Trophoblast cell (in vitro differentiated cells and primary cell): ENCODE results near the gene ENPP1. TPM values are rescaled to one million over a fixed set of nuclear protein-coding genes. Genes with fewer than 3 reads are reported as not detected.

ENCODE experiments used
- DNase-seq, 2 donors: peaks; one replicate each; pipeline ENCODE4 v3.0.0-alpha.2; 2016
- H2AFZ ChIP-seq: 2 replicates; pipeline ENCODE4 v1.6.1; 2013; ENCODE audit warnings: low read length, moderate library complexity, mild to moderate bottlenecking; ENCODE audit not compliant: insufficient read depth, poor library complexity
- H2AK5ac ChIP-seq: 2 replicates; pipeline ENCODE4 v1.6.1; 2013; ENCODE audit warnings: mild to moderate bottlenecking, low read length
- H2BK120ac ChIP-seq: 2 replicates; pipeline ENCODE4 v1.6.1; 2013; ENCODE audit warnings: low read length, mild to moderate bottlenecking, moderate library complexity; ENCODE audit not compliant: insufficient read depth, poor library complexity
- H2BK12ac ChIP-seq: 2 replicates; pipeline ENCODE4 v1.6.1; 2013; ENCODE audit warnings: mild to moderate bottlenecking, low read length, moderate library complexity
- H2BK5ac ChIP-seq: 2 replicates; pipeline ENCODE4 v1.6.1; 2013; ENCODE audit warnings: low read length, low read depth, moderate library complexity, mild to moderate bottlenecking; ENCODE audit not compliant: poor library complexity
- H3K14ac ChIP-seq: 2 replicates; pipeline ENCODE4 v1.6.1; 2013; ENCODE audit warnings: mild to moderate bottlenecking, low read length
- H3K18ac ChIP-seq: 2 replicates; pipeline ENCODE4 v1.6.1; 2013; ENCODE audit warnings: mild to moderate bottlenecking, low read length
- H3K23ac ChIP-seq: 2 replicates; pipeline ENCODE4 v1.6.1; 2013; ENCODE audit warnings: low read length
- H3K27ac ChIP-seq: 2 replicates; pipeline ENCODE4 v1.5.1; 2013; ENCODE audit warnings: low read depth, mild to moderate bottlenecking, inconsistent platforms, low read length, moderate library complexity
- H3K27me3 ChIP-seq: 2 replicates; pipeline ENCODE4 v1.6.1; 2013; ENCODE audit warnings: inconsistent platforms, mild to moderate bottlenecking, low read length, moderate library complexity; ENCODE audit not compliant: insufficient read depth
- H3K36me3 ChIP-seq, 2 experiments: 1 replicate in 1 of 2; 2 replicates in 1 of 2; pipeline ENCODE4 v1.6.1; 2013; ENCODE audit warnings: low read length in 2 of 2, mild to moderate bottlenecking in 2 of 2, moderate library complexity in 1 of 2; ENCODE audit not compliant: insufficient read depth in 2 of 2, control insufficient read depth in 1 of 2
- H3K4ac ChIP-seq: 2 replicates; pipeline ENCODE4 v1.6.1; 2013; ENCODE audit warnings: low read depth, mild to moderate bottlenecking, low read length, moderate library complexity
- H3K4me1 ChIP-seq, 2 experiments: 1 replicate in 1 of 2; 2 replicates in 1 of 2; pipeline ENCODE4 v1.6.1; 2013; ENCODE audit warnings: low read length in 2 of 2, mild to moderate bottlenecking in 2 of 2, moderate library complexity in 1 of 2; ENCODE audit not compliant: insufficient read depth in 2 of 2, control insufficient read depth in 1 of 2
- H3K4me2 ChIP-seq: 2 replicates; pipeline ENCODE4 v1.6.1; 2013; ENCODE audit warnings: inconsistent platforms, mild to moderate bottlenecking, low read length, moderate library complexity
- H3K4me3 ChIP-seq: 2 replicates; pipeline ENCODE4 v1.5.1; 2013; ENCODE audit warnings: mild to moderate bottlenecking, low read depth, low read length, inconsistent platforms
- H3K79me1 ChIP-seq: one replicate; pipeline ENCODE4 v1.6.1; 2013; ENCODE audit warnings: low read length
- H3K79me2 ChIP-seq: 2 replicates; pipeline ENCODE4 v1.6.1; 2013; ENCODE audit warnings: low read length, mild to moderate bottlenecking; ENCODE audit not compliant: control insufficient read depth, insufficient read depth, poor library complexity
- H3K9ac ChIP-seq: 2 replicates; pipeline ENCODE4 v1.6.1; 2013; ENCODE audit warnings: mild to moderate bottlenecking, low read length
- H3K9me3 ChIP-seq: 2 replicates; pipeline ENCODE4 v1.6.1; 2013; ENCODE audit warnings: low read depth, mild to moderate bottlenecking, control low read depth, inconsistent platforms, low read length; ENCODE audit not compliant: insufficient read depth
- H4K12ac ChIP-seq: 2 replicates; pipeline ENCODE4 v1.6.1; 2013; ENCODE audit warnings: low read depth, mild to moderate bottlenecking, low read length, moderate library complexity
- H4K8ac ChIP-seq: 2 replicates; pipeline ENCODE4 v1.6.1; 2013; ENCODE audit warnings: low read depth, mild to moderate bottlenecking, low read length, moderate library complexity
- H4K91ac ChIP-seq: one replicate; pipeline ENCODE4 v1.6.1; 2013; ENCODE audit warnings: low read depth, mild to moderate bottlenecking, low read length, moderate library complexity
- WGBS: extraction: QIAGEN DNeasy Blood & Tissue Kit; methylation state at CpG from one replicate; pipeline ENCODE4 v1.1.7; 2013; ENCODE audit warnings: missing lambda C conversion rate; ENCODE audit not compliant: insufficient read length, insufficient coverage; ENCODE audit errors: extremely low coverage; 5-methylcytosine and 5-hydroxymethylcytosine counted together
- polyA plus RNA-seq: library from polyadenylated mRNA; stranded (reverse); fragments of 200-250 nt; gene quantifications from 2 replicates; pipeline ENCODE4 v1.2.3, GENCODE V29; 2013

Gene ENPP1
- 8.5 and 9.0 TPM in 2 replicates for polyA plus RNA-seq

GRCh38 chr6:131807644-131808459 lies at the start of gene ENPP1:
ENPP1 (plus strand) TSS chr6:131808020; CDS start chr6:131808036, 16 bp downstream.
- peak within 1 kb of the TSS; percentile 30 for H2BK120ac ChIP-seq
- H2BK5ac ChIP-seq = no peak within 1 kb of the TSS
- peak in 1 of 2 donors; percentile 33 for DNase-seq
- no peaks in the 10 kb centered on the region for H3K4me1 ChIP-seq
- peak within 1 kb of the TSS; percentile 36 for H4K12ac ChIP-seq
- no peak within 1 kb of the TSS for H2AK5ac ChIP-seq
- H3K23ac ChIP-seq = no peak within 1 kb of the TSS
- H3K27me3 ChIP-seq = no peaks in the 10 kb centered on the region
- H3K4me2 ChIP-seq = peak within 1 kb of the TSS; percentile 79
- peak within 1 kb of the TSS; percentile 35 for H3K18ac ChIP-seq
- peaks cover 4% of the 10 kb centered on the region for H3K79me1 ChIP-seq
- H3K9me3 ChIP-seq = no peaks in the 10 kb centered on the region
- H4K8ac ChIP-seq = peak within 1 kb of the TSS; percentile 47
- peak within 1 kb of the TSS; percentile 24 for H3K14ac ChIP-seq
- peaks cover 2% of the 10 kb centered on the region for H3K79me2 ChIP-seq
- H3K9ac ChIP-seq = peak within 1 kb of the TSS; percentile 65
- peak within 1 kb of the TSS; percentile 38 for H4K91ac ChIP-seq
- H3K4me3 ChIP-seq = peak within 1 kb of the TSS; percentile 75
- WGBS = no CpG with 5 or more reads among the region's 99 CpGs
- no peaks in the 10 kb centered on the region for H3K36me3 ChIP-seq
- peak within 1 kb of the TSS; percentile 91 for H2AFZ ChIP-seq
- no peak within 1 kb of the TSS for H3K27ac ChIP-seq
- no peak within 1 kb of the TSS for H3K4ac ChIP-seq
- no peak within 1 kb of the TSS for H2BK12ac ChIP-seq

- Histone ChIP-seq H3K4me2 (no peak overlapping the region), H3K18ac (no peak overlapping the region), H4K12ac (no peak overlapping the region), H3K4me1 (no peaks in the 10 kb centered on the region), H4K91ac (no peak overlapping the region), H3K9ac (no peak overlapping the region), H2BK5ac (no peak overlapping the region), H2AK5ac (no peak overlapping the region), H2BK120ac (no peak overlapping the region), H3K14ac (no peak overlapping the region), H3K9me3 (no peaks in the 10 kb centered on the region), H3K27me3 (no peaks in the 10 kb centered on the region), H3K36me3 (no peaks in the 10 kb centered on the region), H3K23ac (no peak overlapping the region), H3K79me2 (no peaks in the 10 kb centered on the region), H3K4ac (no peak overlapping the region), H3K79me1 (no peaks in the 10 kb centered on the region), H3K27ac (no peak overlapping the region), H2AFZ (no peak overlapping the region), H3K4me3 (no peak overlapping the region), H2BK12ac (no peak overlapping the region), H4K8ac (no peak overlapping the region)
- no peak for DNase-seq
- no CpG with 5 or more reads among the region's 4 CpGs for WGBS
These were observed 48.9 kb upstream of the ENPP1 start for GRCh38 chr6:131758920-131759319.

GRCh38 chr6:131761060-131761761 lies 46.6 kb upstream of the ENPP1 start:
- Histone ChIP-seq H2BK5ac (no peak overlapping the region), H3K4me1 (peaks cover 0 to 2% of the 10 kb centered on the region in 2 experiments), H3K14ac (no peak overlapping the region), H3K27me3 (no peaks in the 10 kb centered on the region), H3K4ac (no peak overlapping the region), H4K12ac (no peak overlapping the region), H3K79me1 (no peaks in the 10 kb centered on the region), H3K23ac (no peak overlapping the region), H3K18ac (no peak overlapping the region), H3K36me3 (no peaks in the 10 kb centered on the region), H2AFZ (no peak overlapping the region), H2BK120ac (no peak overlapping the region), H3K9ac (no peak overlapping the region), H3K4me2 (no peak overlapping the region), H4K8ac (no peak overlapping the region), H3K79me2 (no peaks in the 10 kb centered on the region), H4K91ac (no peak overlapping the region), H2BK12ac (no peak overlapping the region), H2AK5ac (no peak overlapping the region), H3K9me3 (no peaks in the 10 kb centered on the region), H3K4me3 (no peak overlapping the region), H3K27ac (no peak overlapping the region)
- DNase-seq = peak in 1 of 2 donors; percentile 58
- WGBS = no CpG with 5 or more reads among the region's 6 CpGs

- H3K14ac ChIP-seq = no peak overlapping the region
- no peak overlapping the region for H2AFZ ChIP-seq
- no peak overlapping the region for H2AK5ac ChIP-seq
- H3K23ac ChIP-seq = no peak overlapping the region
- no peak overlapping the region for H3K18ac ChIP-seq
- H3K79me1 ChIP-seq = no peaks in the 10 kb centered on the region
- peaks cover 0 to 2% of the 10 kb centered on the region in 2 experiments for H3K4me1 ChIP-seq
- no peak overlapping the region for H2BK120ac ChIP-seq
- H3K9me3 ChIP-seq = no peaks in the 10 kb centered on the region
- no peak overlapping the region for H3K4me3 ChIP-seq
- H3K9ac ChIP-seq = no peak overlapping the region
- H4K12ac ChIP-seq = no peak overlapping the region
- no peak overlapping the region for H3K4ac ChIP-seq
- no peak overlapping the region for H4K8ac ChIP-seq
- WGBS = no CpG with 5 or more reads among the region's 1 CpG
- no peak overlapping the region for H2BK12ac ChIP-seq
- H3K79me2 ChIP-seq = no peaks in the 10 kb centered on the region
- H2BK5ac ChIP-seq = no peak overlapping the region
- H3K36me3 ChIP-seq = no peaks in the 10 kb centered on the region
- H3K4me2 ChIP-seq = no peak overlapping the region
- H4K91ac ChIP-seq = no peak overlapping the region
- H3K27ac ChIP-seq = no peak overlapping the region
- no peak for DNase-seq
- no peaks in the 10 kb centered on the region for H3K27me3 ChIP-seq
These were observed 46.1 kb upstream of the ENPP1 start for GRCh38 chr6:131761762-131762067.
